Gastrocnemius medialis (tissue), 4 donors: ENCODE results near the gene C1QA. TPM values are rescaled to one million over a fixed set of nuclear protein-coding genes. Genes with fewer than 3 reads are reported as not detected.

Experiments used
- ATAC-seq, 2 donors: fragments of 150-250 bp; one replicate each; pipeline ENCODE4 v1.9.1; 2016
- DNase-seq, 2 donors: peaks; one replicate each; pipeline ENCODE4 v3.0.0-alpha.2; 2019
- H3K27ac ChIP-seq, 4 donors: fragments of 200-600 bp; sonication (generic); 1 replicate in 1 of 4; 2 replicates in 3 of 4; pipeline ENCODE4 v1.5.1; 2016 to 2018; ENCODE audit warnings: mild to moderate bottlenecking in 2 of 4, moderate library complexity in 1 of 4
- H3K27me3 ChIP-seq, 3 donors: fragments of 200-600 bp; sonication (generic) in 2 of 3; 1 replicate in 1 of 3; 2 replicates in 2 of 3; pipeline versions ENCODE4 v1.5.1 to v1.6.0; 2016 to 2019; ENCODE audit warnings: mild to moderate bottlenecking in 1 of 3, moderate library complexity in 1 of 3
- H3K36me3 ChIP-seq, 2 donors: fragments of 200-600 bp; sonication (generic) in 1 of 2; one replicate each; pipeline ENCODE4 v1.5.1; 2017 to 2018
- H3K4me1 ChIP-seq, 2 donors: fragments of 200-600 bp; sonication (generic) in 1 of 2; one replicate each; pipeline ENCODE4 v1.5.1; 2016 to 2017; ENCODE audit warnings: mild to moderate bottlenecking in 2 of 2
- H3K4me3 ChIP-seq, 4 donors: fragments of 200-600 bp; sonication (generic) in 3 of 4; 1 replicate in 1 of 4; 2 replicates in 3 of 4; pipeline ENCODE4 v1.5.1; 2016 to 2019; ENCODE audit warnings: mild to moderate bottlenecking in 2 of 4
- H3K9me3 ChIP-seq, 3 donors: fragments of 200-600 bp; sonication (generic) in 2 of 3; 1 replicate in 1 of 3; 2 replicates in 2 of 3; pipeline ENCODE4 v1.5.1; 2016 to 2019
- POLR2A ChIP-seq, 2 donors: fragments of 450-650 bp; IDR thresholded peaks; one replicate each; pipeline ENCODE4 v1.6.1; 2017; ENCODE audit warnings: antibody characterized with exemption in 2 of 2, mild to moderate bottlenecking in 2 of 2, moderate library complexity in 2 of 2
- in situ Hi-C, 4 donors: fragments of 200-750 bp; cut with MboI; loops; one replicate each; pipeline versions ENCODE4 v1.15.0 to v1.8.0; 2017; ENCODE audit warnings: low sequenced_read_pairs in 4 of 4
- intact Hi-C: fragments of 100-400 bp; cut with DNase I; formaldehyde crosslinking; loops from one replicate; pipeline ENCODE4 v1.15.1; 2023; ENCODE audit warnings: low total_unique reads
- total RNA-seq, 4 donors: library from RNA; depleted of rRNA; stranded (reverse); fragments of >200 nt; gene quantifications; one replicate each; pipeline versions ENCODE4 v1.1.0 to v1.2.3, GENCODE V29; 2016
- TF ChIP-seq, protein P1 (sequence below), 5 experiments: fragments of 450-650 bp in 3 of 5; fragments of 200-600 bp in 2 of 5; sonication (generic) in 2 of 5; IDR thresholded peaks in 4 of 5; conservative IDR thresholded peaks in 1 of 5; 1 replicate in 4 of 5; 2 replicates in 1 of 5; pipeline ENCODE4 v1.5.1; 2016 to 2019; ENCODE audit warnings: antibody characterized with exemption in 5 of 5, mild to moderate bottlenecking in 3 of 5, moderate library complexity in 3 of 5

Gene C1QA
- total RNA-seq, 4 donors from 2014 or later = 14.3 to 64.4 (median 33.0) TPM

DNA sequence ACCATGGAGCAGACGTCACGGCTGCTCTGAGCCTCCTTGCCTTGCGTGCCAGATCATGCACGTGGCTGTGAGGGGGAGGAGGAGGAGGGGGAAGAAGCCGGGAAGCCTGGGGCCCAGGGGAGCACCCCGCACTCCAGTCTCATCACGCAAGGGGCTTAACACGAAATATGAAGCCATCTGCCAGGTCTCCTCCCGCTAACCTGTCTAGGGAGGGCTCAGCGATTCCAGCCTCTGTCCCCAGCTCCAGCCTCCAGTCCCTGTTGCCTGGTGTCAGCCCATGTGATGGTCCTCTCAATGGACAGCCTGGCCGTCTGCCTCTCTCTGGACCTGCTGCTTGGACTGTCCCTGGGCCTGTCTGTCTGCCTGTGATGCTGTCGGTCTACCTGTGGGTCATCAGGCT is 22.5 kb upstream of the C1QA start:
- Histone ChIP-seq H3K4me1 (no peaks in the 10 kb centered on the region), H3K27ac (no peak overlapping the region), H3K36me3 (no peaks in the 10 kb centered on the region), H3K4me3 (no peak overlapping the region), H3K27me3 (peaks cover 31 to 48% (median 42%) of the 10 kb centered on the region in 3 donors), H3K9me3 (no peaks in the 10 kb centered on the region)
- ATAC-seq = no peak
- TF ChIP-seq POLR2A (IDR thresholded peaks at IDR 0.05) = no peak
- TF ChIP-seq, protein P1, sequence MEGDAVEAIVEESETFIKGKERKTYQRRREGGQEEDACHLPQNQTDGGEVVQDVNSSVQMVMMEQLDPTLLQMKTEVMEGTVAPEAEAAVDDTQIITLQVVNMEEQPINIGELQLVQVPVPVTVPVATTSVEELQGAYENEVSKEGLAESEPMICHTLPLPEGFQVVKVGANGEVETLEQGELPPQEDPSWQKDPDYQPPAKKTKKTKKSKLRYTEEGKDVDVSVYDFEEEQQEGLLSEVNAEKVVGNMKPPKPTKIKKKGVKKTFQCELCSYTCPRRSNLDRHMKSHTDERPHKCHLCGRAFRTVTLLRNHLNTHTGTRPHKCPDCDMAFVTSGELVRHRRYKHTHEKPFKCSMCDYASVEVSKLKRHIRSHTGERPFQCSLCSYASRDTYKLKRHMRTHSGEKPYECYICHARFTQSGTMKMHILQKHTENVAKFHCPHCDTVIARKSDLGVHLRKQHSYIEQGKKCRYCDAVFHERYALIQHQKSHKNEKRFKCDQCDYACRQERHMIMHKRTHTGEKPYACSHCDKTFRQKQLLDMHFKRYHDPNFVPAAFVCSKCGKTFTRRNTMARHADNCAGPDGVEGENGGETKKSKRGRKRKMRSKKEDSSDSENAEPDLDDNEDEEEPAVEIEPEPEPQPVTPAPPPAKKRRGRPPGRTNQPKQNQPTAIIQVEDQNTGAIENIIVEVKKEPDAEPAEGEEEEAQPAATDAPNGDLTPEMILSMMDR (IDR thresholded peaks at IDR 0.05 in 4 of 5, conservative IDR thresholded peaks at IDR 0.05 in 1 of 5) = no peak
- intact Hi-C loops = no loop called here
- in situ Hi-C loops = no loop called here
- DNase-seq = no peak

DNA sequence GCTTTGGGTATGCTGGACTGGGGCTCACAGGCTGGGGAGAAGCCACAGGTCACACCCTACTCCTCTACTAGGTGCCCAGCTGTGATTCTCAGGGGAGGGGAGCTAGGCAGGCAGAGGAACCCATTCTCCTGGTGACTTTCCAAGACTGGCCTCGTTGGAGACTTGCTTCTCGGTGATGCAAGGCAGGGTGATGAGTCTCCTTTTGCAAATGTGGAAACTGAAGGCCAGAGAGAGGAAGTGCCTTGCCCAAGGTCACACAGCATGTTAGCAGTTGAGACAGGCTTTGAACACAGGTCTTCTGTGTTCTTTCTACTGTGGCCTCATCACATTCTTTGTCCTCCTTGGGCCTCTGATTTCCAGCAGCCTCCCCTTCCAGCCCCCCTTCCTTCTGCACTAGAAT is 20.5 kb upstream of the C1QA start:
- peaks cover 36 to 55% (median 51%) of the 10 kb centered on the region in 3 donors for H3K27me3 ChIP-seq
- no peaks in the 10 kb centered on the region for H3K9me3 ChIP-seq
- H3K27ac ChIP-seq = no peak overlapping the region
- DNase-seq (no peak), ATAC-seq (no peak)
- no peaks in the 10 kb centered on the region for H3K4me1 ChIP-seq
- intact Hi-C loops (no loop called here), in situ Hi-C loops (no loop called here)
- H3K4me3 ChIP-seq = no peak overlapping the region
- TF ChIP-seq POLR2A (IDR thresholded peaks at IDR 0.05) = no peak
- TF ChIP-seq, protein P1 (IDR thresholded peaks at IDR 0.05 in 4 of 5, conservative IDR thresholded peaks at IDR 0.05 in 1 of 5) = no peak
- H3K36me3 ChIP-seq = no peaks in the 10 kb centered on the region

DNA sequence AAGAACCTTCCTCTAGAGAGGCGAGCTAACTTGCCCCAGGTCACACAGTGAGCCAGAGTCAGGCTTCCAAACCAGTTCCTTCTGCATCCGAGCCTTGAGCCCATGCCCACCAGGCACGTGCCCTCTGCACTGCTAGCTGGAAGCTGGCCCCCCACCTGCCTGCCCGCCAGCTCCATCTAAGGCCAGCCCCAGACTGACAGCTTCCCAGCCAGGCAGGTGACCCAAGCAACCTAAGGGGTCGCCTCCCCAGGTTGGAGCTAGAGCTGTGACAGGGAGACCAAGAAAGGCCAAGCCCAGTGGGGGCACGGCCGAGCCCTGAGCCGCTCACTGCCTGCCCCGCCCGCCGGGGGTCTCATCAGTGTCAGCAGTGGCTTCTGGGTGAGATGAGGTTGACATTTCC is 19.9 kb upstream of the C1QA start:
- no peaks in the 10 kb centered on the region for H3K36me3 ChIP-seq
- no peak overlapping the region for H3K4me3 ChIP-seq
- no peaks in the 10 kb centered on the region for H3K9me3 ChIP-seq
- peaks cover 39 to 55% (median 53%) of the 10 kb centered on the region in 3 donors for H3K27me3 ChIP-seq
- H3K27ac ChIP-seq = no peak overlapping the region
- TF ChIP-seq, protein P1 (IDR thresholded peaks at IDR 0.05 in 4 of 5, conservative IDR thresholded peaks at IDR 0.05 in 1 of 5) = no peak
- no peak for TF ChIP-seq POLR2A (IDR thresholded peaks at IDR 0.05)
- in situ Hi-C loops (no loop called here), intact Hi-C loops (no loop called here)
- no peaks in the 10 kb centered on the region for H3K4me1 ChIP-seq
- ATAC-seq = no peak
- DNase-seq = no peak

DNA sequence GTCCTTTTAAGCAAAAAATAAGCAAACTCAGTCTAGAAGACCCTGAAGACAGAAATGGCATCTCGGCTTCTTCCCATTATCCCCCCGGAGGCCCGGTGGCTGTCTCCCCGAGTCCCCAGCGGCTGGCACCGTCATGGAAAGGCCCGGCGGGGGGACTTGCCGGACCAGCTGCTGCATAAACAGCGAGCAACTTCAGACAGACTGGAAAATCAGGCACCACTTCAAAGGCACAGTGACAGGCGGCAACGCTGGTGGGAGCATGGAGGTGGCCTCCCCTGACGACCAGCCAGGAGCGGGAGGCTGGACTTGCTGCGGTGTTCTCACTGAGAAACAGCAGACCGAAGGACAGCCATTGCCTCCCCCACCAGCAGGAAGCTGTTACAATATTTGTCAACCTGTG is 18.4 kb upstream of the C1QA start:
- no peak overlapping the region for H3K4me3 ChIP-seq
- ATAC-seq (no peak), DNase-seq (no peak)
- no peaks in the 10 kb centered on the region for H3K36me3 ChIP-seq
- H3K27me3 ChIP-seq = peaks cover 45 to 55% (median 53%) of the 10 kb centered on the region in 3 donors
- H3K9me3 ChIP-seq = no peaks in the 10 kb centered on the region
- H3K4me1 ChIP-seq = no peaks in the 10 kb centered on the region
- in situ Hi-C loops = no loop called here
- intact Hi-C loops = no loop called here
- H3K27ac ChIP-seq = no peak overlapping the region
- TF ChIP-seq, protein P1 (IDR thresholded peaks at IDR 0.05 in 4 of 5, conservative IDR thresholded peaks at IDR 0.05 in 1 of 5) = no peak
- TF ChIP-seq POLR2A (IDR thresholded peaks at IDR 0.05) = no peak

DNA sequence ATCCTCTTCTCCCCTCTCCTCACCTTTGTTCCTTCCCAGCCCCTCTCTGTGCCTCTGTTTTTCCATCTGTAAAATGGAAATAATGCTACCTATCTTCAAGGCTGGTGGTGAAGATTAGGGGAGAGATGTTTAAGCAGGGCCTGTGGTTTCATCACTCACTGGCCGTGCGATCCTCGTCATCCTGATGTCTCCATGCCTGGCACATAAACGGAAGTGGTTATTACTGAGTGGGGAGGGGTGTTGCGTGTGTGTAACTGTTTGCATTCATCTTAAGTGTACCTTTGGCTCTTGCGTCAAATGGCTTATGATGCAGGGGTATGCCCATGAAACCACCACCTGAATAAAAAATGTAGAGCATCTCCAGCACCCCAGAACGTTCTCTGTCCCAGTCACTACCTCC is 17.2 kb upstream of the C1QA start:
- no peak for TF ChIP-seq POLR2A (IDR thresholded peaks at IDR 0.05)
- TF ChIP-seq, protein P1 (IDR thresholded peaks at IDR 0.05 in 4 of 5, conservative IDR thresholded peaks at IDR 0.05 in 1 of 5) = no peak
- Histone ChIP-seq H3K9me3 (no peaks in the 10 kb centered on the region), H3K27ac (no peak overlapping the region), H3K36me3 (no peaks in the 10 kb centered on the region), H3K4me3 (no peak overlapping the region), H3K27me3 (peaks cover 45 to 58% (median 51%) of the 10 kb centered on the region in 3 donors), H3K4me1 (no peaks in the 10 kb centered on the region)
- ATAC-seq = no peak
- intact Hi-C loops = no loop called here
- in situ Hi-C loops = no loop called here
- DNase-seq = no peak
